Upper lobe of left lung (tissue), 6 donors: ENCODE data around the gene FHL3. TPM values are rescaled to one million over a fixed set of nuclear protein-coding genes. Genes with fewer than 3 reads are reported as not detected.

Source experiments
- ATAC-seq, 2 donors: fragments of 200-7000 bp; cut with Tn5 transposase; one replicate each; pipeline ENCODE4 v1.9.1; 2022; ENCODE audit warnings: mild to moderate bottlenecking in 2 of 2, moderate library complexity in 2 of 2; ENCODE audit not compliant: low FRiP score in 2 of 2
- DNase-seq, 2 donors: peaks; one replicate each; pipeline ENCODE4 v3.0.0-alpha.2; 2019 to 2020
- H3K27ac ChIP-seq, 4 donors: fragments of 200-600 bp; sonication (generic); one replicate each; pipeline ENCODE4 v1.5.1; 2016 to 2019
- H3K27me3 ChIP-seq, 4 donors: fragments of 200-600 bp; sonication (generic); one replicate each; pipeline ENCODE4 v1.5.1; 2017 to 2019
- H3K36me3 ChIP-seq, 4 donors: fragments of 200-600 bp; sonication (generic); one replicate each; pipeline ENCODE4 v1.5.1; 2016 to 2019
- H3K4me1 ChIP-seq, 4 donors: fragments of 200-600 bp; sonication (generic); one replicate each; pipeline ENCODE4 v1.5.1; 2018 to 2019
- H3K4me3 ChIP-seq, 4 donors: fragments of 200-600 bp; sonication (generic); one replicate each; pipeline ENCODE4 v1.5.1; 2017 to 2019; ENCODE audit warnings: mild to moderate bottlenecking in 2 of 4, moderate library complexity in 1 of 4
- H3K9me3 ChIP-seq, 4 donors: fragments of 200-600 bp; sonication (generic); one replicate each; pipeline ENCODE4 v1.5.1; 2018 to 2019
- CTCF ChIP-seq, 6 experiments: fragments of 450-650 bp in 4 of 6; fragments of 200-600 bp in 2 of 6; sonication (generic) in 2 of 6; IDR thresholded peaks; one replicate each; pipeline ENCODE4 v1.5.1; 2016 to 2019; ENCODE audit warnings: antibody characterized with exemption in 6 of 6
- EP300 ChIP-seq, 4 donors: sonication (generic); formaldehyde crosslinking; IDR thresholded peaks; one replicate each; pipeline ENCODE4 v1.5.1; 2017; ENCODE audit warnings: antibody characterized with exemption in 4 of 4, control low read depth in 2 of 4
- POLR2A ChIP-seq, 4 donors: fragments of 450-650 bp; IDR thresholded peaks; one replicate each; pipeline ENCODE4 v1.5.1; 2016 to 2017; ENCODE audit warnings: antibody characterized with exemption in 4 of 4, mild to moderate bottlenecking in 2 of 4
- POLR2AphosphoS5 ChIP-seq, 2 donors: sonication (generic); formaldehyde crosslinking; IDR thresholded peaks; one replicate each; pipeline ENCODE4 v1.5.1; 2017; ENCODE audit warnings: antibody characterized with exemption in 2 of 2
- WGBS, 2 donors: methylation state at CpG; one replicate each; pipeline ENCODE4 v1.1.5; 2017 to 2018; 5-methylcytosine and 5-hydroxymethylcytosine counted together
- total RNA-seq, 6 donors: library from RNA; depleted of rRNA in 4 of 6; stranded (reverse); fragments of >200 nt in 4 of 6; gene quantifications; one replicate each; pipeline versions ENCODE4 v1.1.0 to v1.2.1, GENCODE V29; 2016 to 2021
- donor health status: DM: no; HTN: no; CAD: no; lungs with moderate emphysema.
- donor health status: DM: no; HTN: yes; CAD: no; lungs with severe emphysema.

The FHL3 gene
- total RNA-seq, 6 donors from 2014 or later: 9.5 to 25.8 (median 18.6) TPM

GRCh38 chr1:38025664-38026063 is 20.4 kb upstream of the FHL3 start:
- TF ChIP-seq POLR2AphosphoS5 (IDR thresholded peaks at IDR 0.05): no peak
- TF ChIP-seq EP300 (IDR thresholded peaks at IDR 0.05): no peak
- TF ChIP-seq CTCF (IDR thresholded peaks at IDR 0.05): no peak
- TF ChIP-seq POLR2A (IDR thresholded peaks at IDR 0.05): no peak
- Histone ChIP-seq H3K36me3 (peaks cover 30 to 57% (median 50%) of the 10 kb centered on the region in 4 donors), H3K27ac (no peak overlapping the region), H3K4me3 (no peak overlapping the region), H3K9me3 (no peaks in the 10 kb centered on the region), H3K4me1 (peaks cover 22 to 41% (median 35%) of the 10 kb centered on the region in 4 donors), H3K27me3 (no peaks in the 10 kb centered on the region)
- ATAC-seq (no peak), DNase-seq (no peak)
- 91 to 94% methylated on average over 4 to 6 of the region's 6 CpGs for WGBS, 2 donors

- Histone ChIP-seq H3K27me3 (no peaks in the 10 kb centered on the region), H3K4me1 (peaks cover 18 to 37% (median 31%) of the 10 kb centered on the region in 4 donors), H3K4me3 (no peak overlapping the region), H3K36me3 (peaks cover 30 to 61% (median 54%) of the 10 kb centered on the region in 4 donors), H3K9me3 (no peaks in the 10 kb centered on the region), H3K27ac (no peak overlapping the region)
- no peak for ATAC-seq
- DNase-seq: no peak
- TF ChIP-seq POLR2A (IDR thresholded peaks at IDR 0.05) (no peak), POLR2AphosphoS5 (IDR thresholded peaks at IDR 0.05) (no peak), EP300 (IDR thresholded peaks at IDR 0.05) (no peak), CTCF (IDR thresholded peaks at IDR 0.05) (no peak)
- 92 to 100% methylated on average over 2 of the region's 2 CpGs for WGBS, 2 donors
These were observed 19.9 kb upstream of the FHL3 start for GRCh38 chr1:38025233-38025632.

- no peak for ATAC-seq
- 95 to 97% methylated on average over 3 of the region's 3 CpGs for WGBS, 2 donors
- Histone ChIP-seq H3K4me3 (no peak overlapping the region), H3K27me3 (no peaks in the 10 kb centered on the region), H3K9me3 (no peaks in the 10 kb centered on the region), H3K4me1 (peaks cover 4 to 13% (median 10%) of the 10 kb centered on the region in 4 donors), H3K36me3 (peaks cover 39 to 85% (median 74%) of the 10 kb centered on the region in 4 donors), H3K27ac (no peak overlapping the region)
- no peak for DNase-seq
- TF ChIP-seq POLR2AphosphoS5 (IDR thresholded peaks at IDR 0.05) (no peak), CTCF (IDR thresholded peaks at IDR 0.05) (no peak), EP300 (IDR thresholded peaks at IDR 0.05) (no peak), POLR2A (IDR thresholded peaks at IDR 0.05) (no peak)
These were observed 17.5 kb upstream of the FHL3 start for GRCh38 chr1:38022810-38023209.

- TF ChIP-seq CTCF (IDR thresholded peaks at IDR 0.05) (no peak), POLR2A (IDR thresholded peaks at IDR 0.05) (no peak), EP300 (IDR thresholded peaks at IDR 0.05) (no peak), POLR2AphosphoS5 (IDR thresholded peaks at IDR 0.05) (no peak)
- Histone ChIP-seq H3K27ac (no peak overlapping the region), H3K36me3 (peaks cover 39 to 94% (median 81%) of the 10 kb centered on the region in 4 donors), H3K4me1 (peaks cover 3 to 7% (median 4%) of the 10 kb centered on the region in 4 donors), H3K27me3 (no peaks in the 10 kb centered on the region), H3K9me3 (no peaks in the 10 kb centered on the region), H3K4me3 (no peak overlapping the region)
- ATAC-seq (no peak), DNase-seq (no peak)
- 95 to 96% methylated on average over 5 of the region's 5 CpGs for WGBS, 2 donors
These were observed 16.7 kb upstream of the FHL3 start for GRCh38 chr1:38021969-38022368.

GRCh38 chr1:38020396-38020795 is 15.1 kb upstream of the FHL3 start:
- H3K27ac ChIP-seq: no peak overlapping the region
- H3K27me3 ChIP-seq: no peaks in the 10 kb centered on the region
- no peak for DNase-seq
- TF ChIP-seq POLR2AphosphoS5 (IDR thresholded peaks at IDR 0.05): no peak
- TF ChIP-seq CTCF (IDR thresholded peaks at IDR 0.05): no peak
- TF ChIP-seq EP300 (IDR thresholded peaks at IDR 0.05): no peak
- no peak for TF ChIP-seq POLR2A (IDR thresholded peaks at IDR 0.05)
- H3K36me3 ChIP-seq: peaks cover 38 to 94% (median 78%) of the 10 kb centered on the region in 4 donors
- no peak for ATAC-seq
- no peak overlapping the region for H3K4me3 ChIP-seq
- WGBS, 2 donors: 88 to 98% methylated on average over 2 of the region's 2 CpGs
- H3K4me1 ChIP-seq: peaks cover 5 to 11% (median 8%) of the 10 kb centered on the region in 4 donors
- no peaks in the 10 kb centered on the region for H3K9me3 ChIP-seq
